HCT116 (cell line): Measurements from ENCODE around the gene LURAP1L. TPM values are rescaled to one million over a fixed set of nuclear protein-coding genes. Genes with fewer than 3 reads are reported as not detected.

ENCODE experiments used
- ATAC-seq: fragments of 200-7000 bp; cut with Tn5 transposase; 2 replicates; pipeline ENCODE4 v1.9.1; 2020; ENCODE audit warnings: mild to moderate bottlenecking, moderate library complexity
- BruUV-seq: library from RNA; stranded (reverse); fragments of 400-500 nt; replicated peaks from 2 replicates; lab custom pipeline; 2021; lab: Mats Ljungman, UMichigan
- CTCF ChIA-PET: fragments of 300-600 bp; sonication (Branson Sonifier 250); formaldehyde crosslinking; loops from one replicate; lab custom pipeline; 2021; ENCODE audit warnings: antibody characterized with exemption; lab: Charles Lee
- POLR2A ChIA-PET: fragments of 300-600, 350-600 bp; sonication (Branson Sonifier 250); formaldehyde crosslinking; loops from one replicate; lab custom pipeline; 2021; ENCODE audit warnings: antibody characterized with exemption; lab: Charles Lee
- RAD21 ChIA-PET, 2 experiments: fragments of 300-600 bp; sonication (Branson Sonifier 250); formaldehyde crosslinking; loops; one replicate each; lab custom pipeline; 2023; ENCODE audit warnings: low total read pairs in 2 of 2; ENCODE audit not compliant: uncharacterized antibody in 2 of 2, unreplicated experiment in 2 of 2, low non-redundant PET in 1 of 2; lab: Charles Lee
- DNase-seq: peaks from one replicate; pipeline ENCODE4 v3.0.0-alpha.2; 2010; ENCODE audit warnings: low read depth, low spot score
- H2AFZ ChIP-seq: fragments of 200-600 bp; shearing (Covaris generic), sonication (generic); 2 replicates; pipeline ENCODE4 v1.6.1; 2017; ENCODE audit warnings: low read depth, mixed run types, mixed read lengths, antibody characterized with exemption, low read length; ENCODE audit not compliant: poor library complexity, severe bottlenecking
- H3K27ac ChIP-seq: 2 replicates; pipeline ENCODE4 v1.5.1; 2012; ENCODE audit warnings: low read depth, low read length
- H3K27me3 ChIP-seq: fragments of 200-600 bp; sonication (generic); 2 replicates; pipeline ENCODE4 v1.6.1; 2016; ENCODE audit warnings: mixed run types, low read length, mixed read lengths; ENCODE audit not compliant: insufficient read depth
- H3K36me3 ChIP-seq, 2 experiments: fragments of 200-500 bp in 1 of 2; fragments of 200-600 bp in 1 of 2; sonication (Bioruptor generic) in 1 of 2; sonication (generic) in 1 of 2; 2 replicates each; pipeline versions ENCODE4 v1.5.1 to v1.6.1; 2014 to 2016; ENCODE audit warnings: low read length in 2 of 2, inconsistent platforms in 1 of 2, mixed read lengths in 1 of 2, mixed run types in 1 of 2; ENCODE audit not compliant: insufficient read depth in 2 of 2, control insufficient read depth in 1 of 2
- H3K4me1 ChIP-seq, 2 experiments: fragments of 200-600 bp in 1 of 2; sonication (generic) in 1 of 2; 2 replicates each; pipeline versions ENCODE4 v1.5.1 to v1.6.1; 2012 to 2017; ENCODE audit warnings: low read length in 2 of 2, inconsistent platforms in 1 of 2, mild to moderate bottlenecking in 1 of 2, mixed read lengths in 1 of 2, mixed run types in 1 of 2, moderate library complexity in 1 of 2; ENCODE audit not compliant: insufficient read depth in 2 of 2, control insufficient read depth in 1 of 2
- H3K4me2 ChIP-seq: fragments of 200-600 bp; sonication (generic); 2 replicates; pipeline ENCODE4 v1.6.1; 2017; ENCODE audit warnings: mixed run types, low read length, mixed read lengths
- H3K4me3 ChIP-seq, 2 experiments: fragments of 200-600 bp in 1 of 2; sonication (generic) in 1 of 2; replicated peaks in 1 of 2; 2 replicates each; pipeline ENCODE4 v1.5.1; 2011 to 2016; ENCODE audit warnings: low read length in 2 of 2, control low read depth in 1 of 2, low read depth in 1 of 2, mild to moderate bottlenecking in 1 of 2, mixed read lengths in 1 of 2, mixed run types in 1 of 2
- H3K79me2 ChIP-seq: fragments of 200-600 bp; sonication (generic); 2 replicates; pipeline ENCODE4 v1.6.1; 2017; ENCODE audit warnings: mild to moderate bottlenecking, mixed run types, low read length, moderate library complexity, mixed read lengths; ENCODE audit not compliant: insufficient read depth
- H3K9ac ChIP-seq: fragments of 200-600 bp; sonication (generic); 2 replicates; pipeline ENCODE4 v1.6.1; 2016; ENCODE audit warnings: low read length, mixed read lengths
- H3K9me2 ChIP-seq: fragments of 200-600 bp; sonication (generic), shearing (Covaris generic); 2 replicates; pipeline ENCODE4 v1.6.1; 2017; ENCODE audit warnings: mixed run types, mild to moderate bottlenecking, moderate library complexity; ENCODE audit not compliant: insufficient read depth
- H3K9me3 ChIP-seq, 2 experiments: fragments of 200-500 bp in 1 of 2; fragments of 200-600 bp in 1 of 2; sonication (Bioruptor generic) in 1 of 2; sonication (generic) in 1 of 2; 2 replicates each; pipeline ENCODE4 v1.6.1; 2014 to 2017; ENCODE audit warnings: low read length in 2 of 2, mixed read lengths in 2 of 2, inconsistent platforms in 1 of 2, low read depth in 1 of 2, mild to moderate bottlenecking in 1 of 2, mixed run types in 1 of 2, moderate library complexity in 1 of 2; ENCODE audit not compliant: control insufficient read depth in 1 of 2, insufficient read depth in 1 of 2
- H4K20me1 ChIP-seq: fragments of 200-600 bp; sonication (generic), shearing (Covaris generic); 2 replicates; pipeline ENCODE4 v1.6.1; 2017; ENCODE audit warnings: mixed run types, mild to moderate bottlenecking, moderate library complexity; ENCODE audit not compliant: insufficient read depth
- CBX3 ChIP-seq: IDR thresholded peaks from 2 replicates; pipeline ENCODE4 v1.6.1; 2012; ENCODE audit warnings: low read depth
- CTCF ChIP-seq, 3 experiments: fragments of 200-600 bp in 1 of 3; sonication (generic) in 1 of 3; IDR thresholded peaks in 2 of 3; conservative IDR thresholded peaks in 1 of 3; 2 replicates each; pipeline ENCODE4 v1.5.1; 2012 to 2017; ENCODE audit warnings: low read depth in 2 of 3, low read length in 2 of 3, antibody characterized with exemption in 1 of 3, borderline replicate concordance in 1 of 3, control low read depth in 1 of 3, mild to moderate bottlenecking in 1 of 3, mixed read lengths in 1 of 3, mixed run types in 1 of 3, moderate library complexity in 1 of 3; ENCODE audit not compliant: insufficient read depth in 1 of 3
- EGR1 ChIP-seq: IDR thresholded peaks from 2 replicates; pipeline ENCODE4 v1.6.1; 2012; ENCODE audit warnings: low read depth
- EZH2 ChIP-seq: fragments of 200-600 bp; sonication (generic); IDR thresholded peaks from 2 replicates; pipeline ENCODE4 v1.6.1; 2017; ENCODE audit warnings: antibody characterized with exemption, mixed run types
- POLR2A ChIP-seq: IDR thresholded peaks from 2 replicates; pipeline ENCODE4 v1.7.0; 2011; ENCODE audit warnings: borderline replicate concordance; ENCODE audit not compliant: insufficient read depth, insufficient read length; ENCODE audit errors: extremely low read depth
- RAD21 ChIP-seq: IDR thresholded peaks from 2 replicates; pipeline ENCODE4 v1.6.1; 2012; ENCODE audit warnings: low read depth, mild to moderate bottlenecking
- SIN3A ChIP-seq: IDR thresholded peaks from 2 replicates; pipeline ENCODE4 v1.6.1; 2012; ENCODE audit warnings: low read depth
- SRF ChIP-seq: IDR thresholded peaks from 2 replicates; pipeline ENCODE4 v1.6.1; 2012; ENCODE audit warnings: low read depth
- YY1 ChIP-seq: IDR thresholded peaks from 2 replicates; pipeline ENCODE4 v1.6.1; 2011; ENCODE audit warnings: low read length, low read depth, moderate library complexity, mild to moderate bottlenecking; ENCODE audit not compliant: insufficient replicate concordance; ENCODE audit errors: extremely low read depth
- ZFX ChIP-seq: fragments of 450-650 bp; IDR thresholded peaks from 2 replicates; pipeline ENCODE4 v1.6.1; 2017
- intact Hi-C: fragments of 100-400 bp; cut with micrococcal nuclease; formaldehyde crosslinking; loops from 2 replicates; pipeline ENCODE4 v1.10.0; 2022
- total RNA-seq: library from RNA; stranded (reverse); gene quantifications from one replicate; pipeline ENCODE4 v1.2.1, GENCODE V29; 2021; ENCODE audit not compliant: unreplicated experiment
- TF ChIP-seq, protein P1 (sequence below): IDR thresholded peaks from 2 replicates; pipeline ENCODE4 v1.6.1; 2012; ENCODE audit warnings: low read depth
- TF ChIP-seq, protein P2 (sequence below): IDR thresholded peaks from 2 replicates; pipeline ENCODE4 v1.6.1; 2012

Gene LURAP1L
- total RNA-seq, 1 experiment from 2014 or later: 13.3 TPM

DNA sequence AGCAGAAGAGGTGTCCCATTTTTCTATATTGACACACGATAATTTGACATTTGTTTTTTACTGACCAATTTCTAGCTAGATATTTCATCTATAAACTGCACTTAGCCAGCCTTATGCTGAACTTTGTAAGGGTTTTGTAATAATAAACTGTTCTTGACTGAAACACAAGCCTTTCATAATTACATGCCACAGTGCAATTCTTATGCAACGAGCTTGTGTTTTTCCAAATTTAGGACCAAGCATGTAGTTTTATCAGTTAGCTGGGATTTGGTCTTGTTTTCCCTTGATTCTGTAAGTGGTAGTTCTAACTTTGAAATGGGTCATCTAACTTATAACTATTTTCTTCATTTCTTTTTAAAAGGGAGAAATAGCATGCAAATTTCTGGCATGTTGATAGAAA is 1.3 kb upstream of the LURAP1L start:
- no peaks in the 10 kb centered on the region for H3K9me3 ChIP-seq
- intact Hi-C loops: no loop called here
- no peaks in the 10 kb centered on the region for H3K9me2 ChIP-seq
- ATAC-seq (no peak), DNase-seq (no peak)
- no TSS peak for BruUV-seq
- H3K27me3 ChIP-seq: no peaks in the 10 kb centered on the region
- no peak overlapping the region for H3K9ac ChIP-seq
- ChIA-PET CTCF (interaction anchor here (2.2 kb wide), 1 partner anchor 24 kb away, joined by 5 read pairs; no protein-coding TSS in a partner anchor), RAD21 (no interaction called here), POLR2A (no interaction called here)
- H3K27ac ChIP-seq: no peak overlapping the region
- TF ChIP-seq CBX3: no peak
- no peak for TF ChIP-seq POLR2A
- H3K4me1 ChIP-seq: peaks cover 0 to 22% of the 10 kb centered on the region in 2 experiments; a peak in 2 of 4 replicates
- no peak overlapping the region for H2AFZ ChIP-seq
- H3K79me2 ChIP-seq: no peaks in the 10 kb centered on the region
- H3K4me2 ChIP-seq: no peak overlapping the region
- H3K4me3 ChIP-seq: no peak overlapping the region
- H3K36me3 ChIP-seq: no peaks in the 10 kb centered on the region
- H4K20me1 ChIP-seq: no peaks in the 10 kb centered on the region

GRCh38 chr9:12775679-12776512 is 1.1 kb downstream of the LURAP1L start:
- Histone ChIP-seq H3K4me2 (peak overlapping the region; percentile 100), H3K9ac (peak overlapping the region; percentile 58), H4K20me1 (no peaks in the 10 kb centered on the region), H2AFZ (peak overlapping the region; percentile 97), H3K27ac (peak overlapping the region; percentile 66), H3K36me3 (no peaks in the 10 kb centered on the region), H3K4me1 (peaks cover 0 to 22% of the 10 kb centered on the region in 2 experiments; a peak in 2 of 4 replicates), H3K4me3 (peak overlapping the region; percentile 75 to 82), H3K9me3 (no peaks in the 10 kb centered on the region), H3K79me2 (no peaks in the 10 kb centered on the region), H3K27me3 (no peaks in the 10 kb centered on the region), H3K9me2 (no peaks in the 10 kb centered on the region)
- peak; percentile 57 for DNase-seq
- ChIA-PET CTCF (interaction anchor here (1.0 to 2.5 kb wide), 6 partner anchors 22 to 109 kb away, joined by 3 to 10 read pairs (median 6); no protein-coding TSS in a partner anchor), RAD21 (interaction anchor here (0.6 to 1.6 kb wide), 3 partner anchors 9 to 1215 kb away, joined by 3 to 4 read pairs (median 3); no protein-coding TSS in a partner anchor), POLR2A (interaction anchor here (1.0 to 3.4 kb wide), 12 partner anchors 9 to 52 kb away, joined by 3 to 21 read pairs (median 6); no protein-coding TSS in a partner anchor)
- peak; percentile 90 for ATAC-seq
- intact Hi-C loops: loop anchor here (2.0 to 5.0 kb wide), 2 partner anchors 39 to 106 kb away; no protein-coding TSS in a partner anchor
- TSS peak; percentile 91 for BruUV-seq
- TF ChIP-seq EZH2 (no peak), CTCF (IDR thresholded peaks at IDR 0.05 in 2 of 3, conservative IDR thresholded peaks at IDR 0.05 in 1 of 3; ENCODE audit: borderline replicate concordance in 1 of 3, insufficient read depth in 1 of 3, low read depth in 2 of 3, low read length in 2 of 3) (peak; percentile 23 to 45 (median 28); a peak in 4 of 6 replicates), SIN3A (peak; percentile 50; the same call in 1 of the 2 replicates), EGR1 (no peak), RAD21 (peak; percentile 56), SRF (no peak), YY1 (peak; percentile 37), ZFX (peak; percentile 44; the same call in 1 of the 2 replicates)
- TF ChIP-seq, protein P1, sequence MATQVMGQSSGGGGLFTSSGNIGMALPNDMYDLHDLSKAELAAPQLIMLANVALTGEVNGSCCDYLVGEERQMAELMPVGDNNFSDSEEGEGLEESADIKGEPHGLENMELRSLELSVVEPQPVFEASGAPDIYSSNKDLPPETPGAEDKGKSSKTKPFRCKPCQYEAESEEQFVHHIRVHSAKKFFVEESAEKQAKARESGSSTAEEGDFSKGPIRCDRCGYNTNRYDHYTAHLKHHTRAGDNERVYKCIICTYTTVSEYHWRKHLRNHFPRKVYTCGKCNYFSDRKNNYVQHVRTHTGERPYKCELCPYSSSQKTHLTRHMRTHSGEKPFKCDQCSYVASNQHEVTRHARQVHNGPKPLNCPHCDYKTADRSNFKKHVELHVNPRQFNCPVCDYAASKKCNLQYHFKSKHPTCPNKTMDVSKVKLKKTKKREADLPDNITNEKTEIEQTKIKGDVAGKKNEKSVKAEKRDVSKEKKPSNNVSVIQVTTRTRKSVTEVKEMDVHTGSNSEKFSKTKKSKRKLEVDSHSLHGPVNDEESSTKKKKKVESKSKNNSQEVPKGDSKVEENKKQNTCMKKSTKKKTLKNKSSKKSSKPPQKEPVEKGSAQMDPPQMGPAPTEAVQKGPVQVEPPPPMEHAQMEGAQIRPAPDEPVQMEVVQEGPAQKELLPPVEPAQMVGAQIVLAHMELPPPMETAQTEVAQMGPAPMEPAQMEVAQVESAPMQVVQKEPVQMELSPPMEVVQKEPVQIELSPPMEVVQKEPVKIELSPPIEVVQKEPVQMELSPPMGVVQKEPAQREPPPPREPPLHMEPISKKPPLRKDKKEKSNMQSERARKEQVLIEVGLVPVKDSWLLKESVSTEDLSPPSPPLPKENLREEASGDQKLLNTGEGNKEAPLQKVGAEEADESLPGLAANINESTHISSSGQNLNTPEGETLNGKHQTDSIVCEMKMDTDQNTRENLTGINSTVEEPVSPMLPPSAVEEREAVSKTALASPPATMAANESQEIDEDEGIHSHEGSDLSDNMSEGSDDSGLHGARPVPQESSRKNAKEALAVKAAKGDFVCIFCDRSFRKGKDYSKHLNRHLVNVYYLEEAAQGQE: no peak
- TF ChIP-seq, protein P2, sequence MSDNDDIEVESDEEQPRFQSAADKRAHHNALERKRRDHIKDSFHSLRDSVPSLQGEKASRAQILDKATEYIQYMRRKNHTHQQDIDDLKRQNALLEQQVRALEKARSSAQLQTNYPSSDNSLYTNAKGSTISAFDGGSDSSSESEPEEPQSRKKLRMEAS: peak; percentile 67
